GM12891 (cell line): ENCODE measurements around the gene LDB3.

Experiments used
- POLR2A ChIP-seq: IDR thresholded peaks from 2 replicates; pipeline ENCODE4 v1.6.1; 2011; ENCODE audit warnings: low read depth, low read length, control low read depth
- POLR2AphosphoS5 ChIP-seq: IDR thresholded peaks from 2 replicates; pipeline ENCODE4 v1.6.1; 2011; ENCODE audit warnings: low read depth, low read length, control low read depth
- POU2F2 ChIP-seq: IDR thresholded peaks from 2 replicates; pipeline ENCODE4 v1.6.1; 2011; ENCODE audit warnings: low read depth, mild to moderate bottlenecking, control low read depth, low read length, moderate library complexity
- TAF1 ChIP-seq: IDR thresholded peaks from 2 replicates; pipeline ENCODE4 v1.6.1; 2011; ENCODE audit warnings: low read depth, low read length, control low read depth

DNA sequence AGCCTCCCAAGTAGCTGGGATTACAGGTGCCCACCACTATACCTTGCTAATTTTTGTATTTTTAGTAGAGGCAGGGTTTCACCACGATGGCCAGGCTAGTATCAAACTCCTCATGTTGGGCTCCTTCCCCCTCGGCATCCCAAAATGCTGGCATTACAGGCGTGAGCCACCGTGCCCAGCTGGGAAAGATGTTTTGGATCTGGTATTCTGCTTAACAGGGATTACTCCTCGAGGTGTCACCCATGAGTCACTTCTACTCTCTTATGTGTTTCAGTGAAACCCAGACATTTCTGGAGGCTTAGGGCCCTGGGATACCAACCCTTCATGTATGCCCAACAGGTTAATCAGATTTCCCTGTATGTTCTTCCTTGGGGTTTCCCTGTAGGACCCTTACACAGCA lies 25.8 kb upstream of the LDB3 start:
- TF ChIP-seq POLR2A (no peak), POLR2AphosphoS5 (no peak), POU2F2 (no peak), TAF1 (no peak)
